Activated T-cell treated with anti-CD3 and anti-CD28 coated beads for 48 hours (primary cell): Measurements from ENCODE around the gene ERGIC3.

ENCODE experiments used
- DNase-seq: peaks from one replicate; pipeline ENCODE4 v3.0.0-alpha.2; 2020; ENCODE audit warnings: low read depth

Gene ERGIC3

GRCh38 chr20:35598899-35599775, 57.3 kb downstream of the ERGIC3 start:
- DNase-seq = no peak

GRCh38 chr20:35599776-35600120, 57.9 kb downstream of the ERGIC3 start:
- no peak for DNase-seq

GRCh38 chr20:35600176-35600992, 58.5 kb downstream of the ERGIC3 start:
- no peak for DNase-seq

- DNase-seq = peak; percentile 78
Measured at GRCh38 chr20:35600993-35601973, 59.4 kb downstream of the ERGIC3 start.

- no peak for DNase-seq
Measured at GRCh38 chr20:35601990-35602389, 60.1 kb downstream of the ERGIC3 start.

- no peak for DNase-seq
Measured at GRCh38 chr20:35602851-35603495, 61.1 kb downstream of the ERGIC3 start.

- no peak for DNase-seq
Measured at GRCh38 chr20:35603695-35604448, 62.0 kb downstream of the ERGIC3 start.

DNA sequence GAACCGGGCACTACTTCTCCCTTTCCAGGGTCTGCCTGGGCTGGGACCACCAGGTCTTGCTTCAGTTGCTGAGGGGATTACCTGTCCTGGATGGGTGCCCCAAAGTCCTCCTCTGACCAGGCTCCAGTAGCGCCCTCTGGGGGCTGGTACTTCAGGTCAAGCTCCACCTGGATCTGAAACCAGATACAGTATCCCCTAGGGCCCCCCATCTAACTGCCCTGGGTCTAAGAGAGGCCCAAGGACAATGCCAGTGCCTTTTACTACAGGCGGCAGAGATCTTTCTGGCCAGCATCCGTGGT, 62.5 kb downstream of the ERGIC3 start:
- no peak for DNase-seq

GRCh38 chr20:35606127-35606526, 64.2 kb downstream of the ERGIC3 start:
- DNase-seq = no peak
